GM19395 (cell line): ENCODE results near the gene APOBEC2.
"Not testable (repeated sequence)": the region's sequence is repeated elsewhere in the genome, so short reads cannot be mapped to it uniquely, and the experiment has no call there.

ENCODE experiments used
- ATAC-seq: cut with Tn5 transposase; IDR thresholded peaks from one replicate; pipeline ENCODE4 v1.9.1; 2021; ENCODE audit warnings: mild to moderate bottlenecking, moderate library complexity; ENCODE audit not compliant: unreplicated experiment

Gene APOBEC2

DNA sequence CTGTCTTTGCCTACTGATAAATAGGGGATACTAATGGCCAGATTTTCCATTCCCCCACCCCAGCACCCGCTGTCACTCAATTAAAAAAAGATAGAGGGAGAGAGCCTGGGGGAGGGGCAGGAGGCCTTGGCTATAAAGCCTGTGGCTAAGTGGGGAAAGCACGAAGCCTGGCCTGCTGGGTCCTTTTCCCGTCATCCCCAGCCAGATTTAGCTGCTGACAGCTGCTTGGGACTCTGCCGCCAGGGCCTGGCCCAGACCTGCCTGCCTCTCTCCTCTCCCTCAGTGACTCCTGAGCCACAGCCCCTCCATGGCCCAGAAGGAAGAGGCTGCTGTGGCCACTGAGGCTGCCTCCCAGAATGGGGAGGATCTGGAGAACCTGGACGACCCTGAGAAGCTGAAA is at the start of gene APOBEC2:
TSS of gene APOBEC2 (plus strand) at position 162 of the 400 bp plus-strand sequence. CDS start at position 308, 146 bp downstream.
- no peak for ATAC-seq

DNA sequence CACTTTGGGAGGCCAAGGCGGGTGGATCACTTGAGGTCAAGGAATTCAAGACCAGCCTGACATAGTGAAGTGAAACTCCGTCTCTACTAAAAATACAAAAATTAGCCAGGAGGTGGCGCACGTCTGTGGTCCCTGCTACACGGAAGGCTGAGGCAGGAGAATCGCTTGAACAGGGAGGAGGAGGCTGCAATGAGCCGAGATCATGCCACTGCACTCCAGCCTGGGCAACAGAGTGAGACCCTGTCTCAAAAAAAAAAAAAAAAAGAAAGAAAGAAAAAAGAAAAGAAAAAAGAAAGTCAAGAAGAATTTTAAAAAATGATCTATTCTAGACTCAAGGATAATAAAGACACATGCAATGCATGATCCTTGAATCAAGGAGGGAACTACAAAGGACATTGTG is 46.8 kb upstream of the APOBEC2 start:
- ATAC-seq, result not testable (repeated sequence)

DNA sequence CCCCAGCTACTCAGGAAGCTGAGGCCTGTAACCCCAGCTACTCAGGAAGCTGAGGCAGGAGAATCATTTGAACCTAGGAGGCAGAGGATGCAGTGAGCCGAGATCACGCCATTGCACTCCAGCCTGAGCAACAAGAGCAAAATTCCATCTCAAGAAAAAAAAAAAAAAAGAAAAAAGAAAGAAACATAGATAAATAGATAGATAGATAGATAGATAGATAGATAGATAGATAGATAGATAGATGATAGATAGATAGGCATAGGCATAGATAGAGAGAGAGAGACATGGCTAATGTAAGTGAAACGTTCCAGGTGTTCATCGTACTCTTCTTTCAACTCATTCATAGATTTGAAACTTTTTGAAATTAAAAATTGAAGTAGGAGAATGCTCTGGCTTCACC is 46.0 kb upstream of the APOBEC2 start:
- ATAC-seq, result not testable (repeated sequence)

DNA sequence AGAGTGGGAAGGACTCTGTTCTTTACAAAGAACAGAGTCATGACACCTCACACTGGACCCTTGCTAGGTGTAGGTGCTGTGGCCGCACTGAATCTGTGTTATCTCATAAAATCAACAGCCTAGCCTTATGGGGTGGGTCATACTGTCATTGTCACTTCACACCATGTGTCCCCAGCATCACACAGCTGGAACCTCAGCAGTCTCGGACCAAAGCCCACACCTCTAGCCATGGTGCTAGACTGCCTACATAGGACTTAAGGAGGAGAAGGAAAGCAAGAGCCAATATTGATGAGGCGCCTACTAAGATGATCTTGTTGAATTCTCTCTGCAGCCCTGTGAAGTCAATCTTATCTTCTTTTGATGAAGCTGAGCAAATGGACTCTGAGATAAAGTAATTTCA is 45.0 kb upstream of the APOBEC2 start:
- ATAC-seq, result no peak

DNA sequence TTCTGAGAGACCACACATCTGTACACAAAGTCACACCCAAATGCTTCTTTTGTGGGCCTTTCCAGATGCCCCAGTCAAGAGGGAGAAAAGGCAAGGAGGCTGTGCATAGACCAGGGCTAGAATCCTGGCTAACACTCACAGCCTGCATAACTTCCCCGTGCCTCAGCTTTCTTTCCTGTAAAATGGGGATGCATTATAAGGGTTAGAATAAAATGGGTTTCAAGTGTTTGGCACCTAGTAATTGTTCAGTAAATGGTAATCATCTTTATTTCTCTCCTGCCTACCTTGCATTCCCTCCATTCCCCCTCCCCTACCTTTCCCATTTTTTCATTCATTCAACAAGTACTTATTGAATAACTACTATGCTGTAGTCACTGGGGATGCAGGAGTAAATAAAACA is 43.3 kb upstream of the APOBEC2 start:
- no peak for ATAC-seq

DNA sequence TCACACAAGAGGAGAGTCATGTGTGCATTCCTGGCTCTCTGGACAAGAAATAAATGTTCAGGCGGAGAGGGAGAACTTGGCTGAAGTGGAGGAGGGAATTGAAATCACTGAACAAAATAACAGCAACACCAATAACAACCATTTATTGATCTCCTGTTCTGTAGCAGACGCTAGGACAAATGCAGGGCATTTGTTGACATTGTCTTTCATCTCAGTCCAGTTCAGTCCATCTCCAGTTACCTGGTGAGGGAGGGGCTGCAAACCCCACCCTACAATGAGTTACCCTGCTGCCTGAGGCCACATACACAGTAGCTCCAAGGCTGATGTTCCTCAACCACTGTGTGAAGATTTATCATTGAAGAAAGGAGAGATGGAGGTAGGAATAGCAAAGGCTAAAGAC is 41.3 kb upstream of the APOBEC2 start:
- no peak for ATAC-seq

DNA sequence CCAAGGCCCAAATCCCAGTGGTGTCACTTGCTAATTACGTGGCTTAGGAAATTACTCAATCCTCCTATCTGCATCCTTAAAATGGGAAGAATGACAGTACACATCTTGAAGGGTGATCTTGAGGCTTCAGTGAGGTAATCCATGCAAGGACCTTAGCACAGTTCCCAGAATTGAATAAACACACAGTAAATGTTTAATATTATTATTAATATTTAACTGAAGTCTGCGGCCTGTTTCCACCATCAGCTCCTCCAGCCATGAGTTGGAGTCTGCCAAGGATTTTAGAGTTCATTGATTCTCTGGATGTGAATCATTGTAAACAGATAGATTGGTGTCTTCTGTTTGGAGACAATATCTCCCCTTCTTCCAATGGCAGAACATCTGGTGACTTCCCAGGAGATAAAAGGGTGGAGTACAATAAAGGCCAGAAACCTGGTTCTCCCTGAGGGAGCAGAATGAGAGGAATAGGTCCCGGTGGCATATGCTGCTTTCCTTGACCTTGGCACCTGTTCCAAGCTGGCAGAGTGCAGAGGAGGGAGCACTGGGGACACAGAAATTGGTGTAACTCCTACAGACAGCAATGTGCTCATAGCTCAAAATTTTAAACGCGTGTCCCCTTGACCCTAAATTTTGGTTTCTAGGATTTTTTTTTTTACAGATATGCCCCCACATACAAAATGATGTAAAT is 39.4 kb upstream of the APOBEC2 start:
- no peak for ATAC-seq

DNA sequence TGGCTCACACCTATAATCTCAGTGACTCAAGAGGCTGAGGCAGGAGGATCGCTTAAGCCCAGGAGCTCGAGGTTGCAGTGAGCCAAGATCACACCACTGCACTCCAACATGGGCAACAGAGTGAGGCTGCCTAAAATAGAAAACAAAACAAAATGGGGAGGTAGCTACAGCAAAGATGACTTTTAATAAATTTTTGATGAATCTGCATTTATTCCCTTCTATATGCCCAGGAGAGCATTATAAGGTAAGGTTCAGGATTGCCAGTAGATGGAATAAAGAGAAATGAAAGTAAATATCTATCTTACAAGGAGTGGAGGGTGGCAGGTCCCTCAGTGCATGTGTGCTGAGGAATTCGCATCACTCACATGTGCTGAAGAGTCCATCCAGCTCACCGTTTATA is 38.2 kb upstream of the APOBEC2 start:
- no peak for ATAC-seq

DNA sequence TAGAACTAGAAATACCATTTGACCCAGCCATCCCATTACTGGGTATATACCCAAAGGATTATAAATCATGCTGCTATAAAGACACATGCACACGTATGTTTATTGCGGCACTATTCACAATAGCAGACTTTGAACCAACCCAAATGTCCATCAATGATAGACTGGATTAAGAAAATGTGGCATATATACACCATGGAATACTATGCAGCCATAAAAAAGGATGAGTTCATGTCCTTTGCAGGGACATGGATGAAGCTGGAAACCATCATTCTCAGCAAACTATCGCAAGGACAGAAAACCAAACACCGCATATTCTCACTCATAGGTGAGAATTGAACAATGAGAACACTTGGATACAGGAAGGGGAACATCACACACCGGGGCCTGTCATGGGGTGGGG is 37.1 kb upstream of the APOBEC2 start:
- not testable (repeated sequence) for ATAC-seq

DNA sequence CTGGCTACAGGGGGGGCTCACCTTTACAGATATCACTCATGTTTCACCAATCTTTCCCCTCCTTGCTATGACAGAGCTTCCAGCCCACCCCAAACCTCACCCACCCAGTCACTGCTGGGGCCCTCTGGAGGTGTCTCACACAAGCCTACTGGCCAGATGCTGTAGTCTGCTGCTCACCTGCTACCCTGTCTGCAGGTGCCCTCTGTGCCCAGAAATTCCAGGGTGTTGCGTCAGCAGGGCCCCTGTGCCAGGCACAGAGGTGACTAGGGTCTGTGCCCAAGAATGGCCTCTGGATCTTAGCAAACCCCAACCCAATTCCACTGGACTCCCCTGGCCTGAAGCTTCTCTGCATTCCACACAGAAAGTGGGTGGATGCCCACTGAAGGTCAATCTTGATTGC is 35.3 kb upstream of the APOBEC2 start:
- ATAC-seq, result no peak

DNA sequence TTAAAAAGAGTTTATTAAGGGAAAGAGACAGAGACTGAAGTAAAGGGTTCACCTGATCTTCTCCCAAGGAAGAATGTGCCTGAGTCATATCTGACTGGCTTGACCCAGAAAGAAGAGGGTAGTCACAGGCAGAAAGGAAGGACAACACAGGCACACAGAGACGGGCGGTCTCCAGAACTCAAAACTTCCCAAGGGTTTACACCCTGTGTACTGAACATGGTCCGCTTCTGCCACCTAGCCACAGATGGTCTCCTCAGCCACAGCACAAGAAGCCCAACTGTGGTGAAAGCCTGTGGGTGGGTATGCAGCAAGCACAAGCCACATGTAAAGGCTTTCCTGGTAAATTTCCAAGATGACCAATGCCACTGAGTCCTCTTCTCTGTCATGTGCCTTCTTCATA is 31.2 kb upstream of the APOBEC2 start:
- ATAC-seq, result no peak

DNA sequence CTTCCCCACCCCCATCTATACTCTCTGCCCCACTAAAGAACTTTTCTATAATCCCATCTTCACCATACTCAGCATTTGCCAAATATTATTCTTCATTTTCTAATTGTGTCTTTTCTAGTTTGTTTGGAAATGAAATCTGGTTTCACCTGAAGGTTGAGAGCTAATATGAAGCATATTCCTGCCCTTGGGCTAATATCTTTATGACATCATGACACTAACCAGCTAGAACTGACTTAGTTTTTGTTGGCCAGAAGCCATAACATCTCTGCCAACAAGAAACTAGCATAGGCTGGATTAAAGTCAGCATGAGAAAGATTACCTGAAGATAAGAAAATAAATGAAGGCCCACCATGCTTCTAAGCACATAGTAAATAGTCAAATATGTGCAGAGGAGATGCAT is 30.7 kb upstream of the APOBEC2 start:
- ATAC-seq, result no peak

DNA sequence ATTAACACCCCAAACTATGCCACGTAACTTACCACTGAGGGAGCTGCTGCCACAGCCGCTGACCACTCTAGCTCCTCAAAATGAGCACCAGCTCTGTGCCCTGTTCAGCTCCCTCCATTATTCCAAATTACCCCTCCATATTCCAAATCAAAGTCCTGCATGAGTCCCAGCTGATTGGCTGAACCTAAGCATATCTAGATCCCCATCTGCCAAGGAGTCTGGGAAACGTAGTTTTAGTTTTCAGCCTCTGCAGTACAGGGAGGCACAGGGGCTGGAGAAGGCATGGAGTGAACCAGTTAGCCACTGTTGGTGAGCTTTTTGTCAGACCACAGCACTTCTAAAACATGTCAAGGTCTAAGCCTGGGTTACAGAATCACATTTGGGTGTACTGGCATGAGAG is 29.9 kb upstream of the APOBEC2 start:
- ATAC-seq, result no peak

DNA sequence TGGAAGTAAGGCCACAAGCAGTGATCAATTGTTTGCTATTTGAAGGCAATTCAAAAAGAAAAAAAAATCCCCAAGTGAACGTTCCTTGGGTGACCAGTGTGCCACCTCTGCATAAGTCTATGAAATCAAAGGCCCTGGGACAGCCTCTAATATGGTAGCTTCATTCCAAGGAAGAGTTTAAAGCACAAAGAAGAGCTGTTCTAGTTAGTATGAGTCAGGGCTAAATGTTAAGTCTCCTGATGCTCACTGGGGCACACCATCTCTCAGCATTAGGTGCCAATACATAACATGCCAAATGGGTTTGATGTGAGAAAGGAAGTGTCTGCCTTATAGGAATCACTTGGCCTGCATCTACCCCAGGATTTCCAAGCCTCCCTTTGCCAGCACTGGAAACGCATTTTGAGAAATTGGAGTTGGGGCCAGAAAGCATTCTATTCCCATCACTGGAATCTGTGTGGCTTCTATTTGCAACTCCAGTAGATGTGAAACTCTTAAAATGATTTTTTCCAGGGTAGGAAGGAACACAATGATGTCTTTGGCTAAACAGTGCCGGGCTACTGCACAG is 27.0 kb upstream of the APOBEC2 start:
- ATAC-seq, result no peak

DNA sequence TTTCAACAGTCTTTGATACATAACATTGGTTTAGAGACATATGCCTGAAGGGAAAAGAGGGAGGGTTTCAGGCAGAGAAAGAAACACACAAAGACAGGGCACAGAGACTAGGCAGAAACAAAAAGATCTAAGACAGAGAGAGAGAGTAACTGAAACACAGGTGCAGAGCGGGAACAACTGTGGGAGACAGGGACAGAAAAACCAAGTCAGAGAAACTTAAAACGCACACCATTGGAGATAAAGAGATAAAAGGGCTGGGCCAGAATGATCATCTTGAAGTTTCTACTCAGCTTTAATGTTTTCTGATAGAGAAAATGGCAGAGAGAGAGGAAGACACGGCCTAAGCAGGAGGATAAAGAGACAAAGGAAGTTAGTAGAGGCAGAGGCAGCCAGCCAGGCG is 25.8 kb upstream of the APOBEC2 start:
- no peak for ATAC-seq

DNA sequence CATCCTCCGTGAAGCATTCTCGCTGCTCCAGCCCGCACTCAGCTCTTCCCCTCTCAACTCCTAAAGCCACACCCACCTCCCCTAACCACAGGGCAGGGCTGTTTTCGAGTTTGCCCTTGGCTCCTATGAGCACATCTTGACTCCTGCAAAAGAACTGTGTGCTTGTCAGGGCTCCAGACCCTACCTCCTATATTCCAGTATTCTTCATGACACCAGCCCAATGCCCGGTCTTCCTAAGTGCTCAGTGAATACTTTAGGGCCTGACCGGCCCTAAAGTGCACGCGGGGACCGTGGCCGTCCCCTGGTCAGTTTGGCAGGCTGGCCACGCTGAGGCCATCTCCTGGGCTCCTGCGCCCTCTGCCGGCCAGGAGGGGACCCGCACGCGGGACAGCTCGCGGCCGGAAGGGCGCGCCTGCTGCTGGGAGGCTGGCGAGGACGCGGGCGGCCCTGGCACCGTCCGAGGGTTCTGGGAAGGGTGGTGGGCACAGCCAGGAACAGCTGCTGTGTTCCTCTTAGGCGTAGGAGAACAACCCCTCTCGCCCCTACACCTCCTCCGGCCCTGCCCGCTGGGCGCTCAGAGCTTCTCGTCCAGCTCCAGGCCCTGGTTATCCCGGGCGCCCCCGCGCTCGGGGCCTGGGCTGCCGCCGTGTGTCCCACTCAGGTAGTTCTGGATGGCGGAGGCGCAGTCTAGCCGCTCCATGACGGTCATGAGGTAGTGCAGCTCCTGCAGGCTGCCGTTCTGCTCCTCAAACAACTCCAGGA is 25.0 kb upstream of the APOBEC2 start:
- peak; percentile 87 for ATAC-seq

DNA sequence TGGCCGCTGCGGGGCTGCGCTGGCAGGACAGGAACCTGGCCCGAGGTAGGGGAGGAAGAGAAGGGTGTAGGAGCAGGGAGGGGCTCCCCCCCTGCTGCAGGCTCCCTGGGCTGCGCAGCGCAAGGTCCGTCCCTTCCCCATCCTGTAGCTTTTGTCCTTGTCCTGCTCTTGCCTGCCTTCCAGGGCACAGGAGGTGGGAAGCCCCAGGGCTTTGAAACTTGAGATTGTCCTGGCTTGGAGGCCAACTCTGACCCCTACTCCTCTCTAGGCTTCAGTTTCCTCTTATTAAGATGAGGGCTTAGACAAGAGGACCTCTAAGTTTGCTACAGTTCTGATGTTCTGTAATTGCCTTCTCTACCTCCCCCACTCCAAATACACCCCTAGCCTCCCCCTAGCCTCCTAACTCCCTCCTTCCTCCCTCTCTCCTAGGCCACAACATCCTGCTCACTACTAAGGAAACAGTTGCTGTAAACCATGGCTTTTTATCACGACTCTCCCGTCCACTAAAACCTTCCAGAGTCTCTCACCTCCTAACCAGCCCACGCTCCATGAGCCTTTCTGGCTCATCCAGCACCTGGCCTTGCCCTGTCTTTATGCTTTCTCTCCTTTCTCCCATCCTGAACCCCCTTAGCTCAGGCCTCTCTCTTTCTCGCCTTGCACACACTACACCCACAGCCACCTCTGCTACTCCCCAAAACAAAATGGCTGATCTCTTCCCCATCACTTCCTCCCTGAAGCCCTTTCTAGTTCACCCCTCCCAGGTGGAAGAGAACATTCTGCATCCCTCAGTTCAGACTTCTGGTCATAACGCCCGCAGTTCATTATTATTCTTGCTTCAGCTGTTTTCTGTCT is 24.2 kb upstream of the APOBEC2 start:
- ATAC-seq, result no peak

DNA sequence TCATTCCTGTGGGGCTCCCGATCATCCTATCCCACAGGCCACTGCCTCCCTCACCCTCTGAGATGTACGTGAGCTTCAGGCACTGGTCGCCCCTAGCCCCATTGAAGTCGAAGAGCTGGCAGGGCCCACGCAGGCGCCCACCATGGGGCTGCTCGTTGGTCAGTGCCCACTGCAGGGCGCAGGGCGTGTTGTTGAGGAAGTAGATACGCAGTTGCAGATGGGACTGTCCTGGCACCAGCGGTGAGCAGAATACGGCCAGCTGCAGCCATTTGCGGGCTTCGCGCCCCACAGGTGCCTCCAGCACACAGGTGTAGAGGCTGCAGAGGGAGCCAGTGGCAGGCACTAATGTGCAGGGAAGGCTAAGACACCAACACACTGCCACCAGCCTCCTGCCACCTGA is 20.2 kb upstream of the APOBEC2 start:
- no peak for ATAC-seq

DNA sequence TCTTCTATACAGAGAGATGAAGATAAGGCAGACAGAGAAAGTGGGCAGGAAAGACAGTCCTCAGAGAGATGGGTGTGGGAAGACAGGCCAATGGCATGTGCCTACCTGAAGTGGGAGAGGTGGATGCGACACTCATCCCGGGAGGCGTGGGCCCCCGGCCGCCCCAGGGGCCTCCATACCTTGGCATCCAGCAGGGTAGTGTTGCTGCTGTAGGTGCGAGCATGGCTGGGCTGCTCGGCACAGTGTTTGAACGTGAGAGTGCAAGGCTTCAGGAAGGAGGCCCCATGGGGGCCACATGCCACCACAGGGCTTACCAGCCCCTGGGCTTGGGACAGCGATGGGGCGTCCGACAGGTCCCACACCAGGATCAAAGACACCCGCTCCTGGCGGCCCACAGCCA is 19.2 kb upstream of the APOBEC2 start:
- ATAC-seq, result no peak

DNA sequence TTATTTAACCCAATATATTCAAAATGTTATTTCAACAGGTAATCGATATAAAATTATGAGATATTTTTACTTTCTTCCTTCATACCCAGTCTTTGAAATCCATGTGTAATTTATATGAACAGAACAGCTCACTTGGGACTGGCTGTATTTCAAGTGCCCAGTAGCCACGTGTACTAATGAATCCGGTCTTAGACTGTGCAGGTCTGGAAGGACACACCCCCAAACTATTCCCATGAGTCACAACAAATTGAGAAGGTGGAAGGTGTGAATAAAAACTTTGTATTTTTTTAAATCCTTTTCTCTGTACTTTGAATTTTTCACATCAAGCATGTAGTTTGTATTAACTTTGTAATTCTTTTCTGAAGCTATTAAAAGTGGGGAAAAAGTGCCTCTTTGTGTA is 16.8 kb upstream of the APOBEC2 start:
- no peak for ATAC-seq

DNA sequence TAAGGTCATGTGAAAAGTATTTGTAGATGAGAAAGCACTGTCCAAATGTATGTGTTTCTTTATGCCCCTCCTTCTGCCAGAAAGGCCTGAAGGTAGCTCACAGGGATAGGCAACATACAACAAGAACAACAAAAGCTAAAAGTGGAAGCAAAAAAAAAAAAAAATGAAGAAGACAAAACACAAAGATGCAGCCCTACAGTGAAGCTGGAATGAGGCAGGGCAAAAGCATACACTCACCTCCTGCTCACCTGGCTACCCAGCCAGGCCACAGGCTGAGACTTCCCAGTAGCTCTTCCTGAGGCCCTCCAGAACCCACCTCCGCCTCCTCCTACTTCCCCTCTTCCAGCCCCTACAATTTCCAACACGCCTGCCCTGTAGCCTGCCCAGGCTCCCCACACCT is 16.4 kb upstream of the APOBEC2 start:
- no peak for ATAC-seq
